ENCODE data around the gene SLC9C2.
"Not testable (repeated sequence)": the region's sequence is repeated elsewhere in the genome, so short reads cannot be mapped to it uniquely, and the experiment has no call there.

Gene SLC9C2

GRCh38 chr1:173603056-173603591 is at the start of gene SLC9C2:
TSS of gene SLC9C2 (minus strand) at chr1:173603072. CDS start at chr1:173601776, 1,296 bp downstream.
- no peak for DNase-seq (ENCODE audit: low read depth in 2 of 2)

- no peak for DNase-seq (ENCODE audit: low read depth in 2 of 2)
Measured at GRCh38 chr1:173648880-173649605, 46.2 kb upstream of the SLC9C2 start.

DNA sequence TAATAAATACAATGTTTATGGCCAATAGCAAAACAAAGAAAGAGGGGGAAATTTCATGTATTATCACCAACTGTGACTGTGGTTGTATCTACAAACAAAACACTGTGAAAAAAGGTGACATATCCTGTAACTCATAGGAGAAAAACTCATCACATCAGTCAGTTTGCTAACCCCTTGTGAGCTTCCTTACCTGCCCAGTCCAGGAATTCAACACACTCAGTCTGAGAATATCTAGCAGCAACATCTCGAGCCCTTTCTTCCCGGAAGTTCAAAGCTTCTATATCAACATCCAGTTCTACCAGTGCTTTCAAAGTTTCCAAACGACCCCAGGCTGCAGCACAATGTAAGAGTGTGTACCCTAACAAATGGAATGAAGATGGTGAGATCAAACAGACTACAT is 43.8 kb upstream of the SLC9C2 start:
- DNase-seq (ENCODE audit: low read depth in 2 of 2) = no peak

DNA sequence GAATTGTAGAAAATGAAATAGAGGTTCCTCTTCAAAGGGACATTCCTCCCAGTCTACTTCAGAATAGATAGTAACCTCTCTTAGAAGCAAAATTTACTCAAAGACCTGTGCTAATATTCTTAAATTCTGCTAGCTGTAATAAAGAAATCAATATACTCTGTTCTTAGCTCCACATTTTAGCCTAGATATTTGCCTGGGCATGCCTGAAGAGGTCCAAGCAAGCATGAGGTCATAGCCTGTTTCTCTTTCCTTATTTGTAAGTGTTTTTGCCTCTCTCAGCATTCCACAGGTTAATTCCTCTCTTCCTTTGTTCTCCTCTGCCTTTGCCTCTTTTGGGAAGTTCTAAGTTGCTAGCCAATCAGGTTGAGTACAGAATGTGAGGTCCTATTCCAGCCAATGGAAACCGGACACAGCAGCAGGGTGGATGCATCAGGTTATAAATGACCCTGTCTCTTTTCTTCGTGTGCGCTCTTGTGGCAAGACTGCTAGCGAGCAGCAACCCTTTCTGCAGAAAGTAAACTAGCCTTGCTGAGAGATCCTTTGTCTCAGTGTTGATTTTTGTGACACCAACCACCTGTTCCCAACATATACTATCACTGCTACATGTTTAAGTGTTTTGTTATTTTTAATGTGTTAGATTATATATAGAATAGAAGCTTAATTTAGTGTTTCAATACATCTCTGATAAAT is 39.7 kb upstream of the SLC9C2 start:
- DNase-seq (ENCODE audit: low read depth in 2 of 2) = not testable (repeated sequence)

DNA sequence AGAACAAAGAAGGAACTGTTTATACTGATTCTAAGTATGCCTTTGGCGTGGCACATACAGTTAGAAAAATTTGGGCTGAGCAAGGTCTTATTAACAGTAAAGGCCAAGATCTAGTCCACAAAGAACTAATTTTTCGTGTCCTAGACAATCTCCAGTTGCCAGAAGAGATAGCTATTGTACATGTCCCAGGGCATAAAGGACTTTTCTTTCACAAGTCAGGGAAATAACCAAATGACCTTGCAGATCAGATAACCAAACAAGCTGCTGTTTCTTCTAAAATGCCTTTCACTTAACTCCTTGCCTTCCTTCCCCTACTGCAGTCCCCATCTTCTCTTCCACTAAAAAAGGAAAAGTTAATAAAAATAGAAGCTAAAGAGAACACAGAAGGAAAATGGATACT is 36.2 kb upstream of the SLC9C2 start:
- DNase-seq (ENCODE audit: low read depth in 2 of 2) = no peak

- no peak for DNase-seq (ENCODE audit: low read depth in 2 of 2)
Measured at GRCh38 chr1:173638043-173639021, 35.5 kb upstream of the SLC9C2 start.

GRCh38 chr1:173637236-173638042 is 34.6 kb upstream of the SLC9C2 start:
- DNase-seq (ENCODE audit: low read depth in 2 of 2) = not testable (repeated sequence)

- no peak for DNase-seq (ENCODE audit: low read depth in 2 of 2)
Measured at GRCh38 chr1:173635116-173635515, 32.2 kb upstream of the SLC9C2 start, which contains the start of gene TEX50. TSS of gene TEX50 (plus strand) at chr1:173635338. CDS start at chr1:173635522, 184 bp downstream.

DNA sequence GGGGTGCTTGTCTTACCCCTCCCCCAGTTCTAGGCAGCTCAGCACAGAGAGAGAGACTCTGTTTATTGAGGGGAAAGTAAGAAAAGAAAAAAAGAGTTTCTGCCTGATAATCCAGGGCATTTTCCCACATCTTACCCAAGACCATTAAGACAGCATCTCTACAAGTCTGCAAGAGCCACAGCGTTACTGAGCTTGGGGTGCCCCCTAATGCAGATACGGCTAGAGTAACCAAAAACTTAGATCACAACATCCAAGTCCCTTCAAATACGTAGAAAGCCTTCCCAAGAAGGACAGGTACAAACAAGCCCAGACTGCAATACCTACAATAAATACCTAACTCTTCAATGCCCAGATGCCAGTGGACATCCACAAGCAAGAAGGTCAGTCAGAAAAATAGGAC is 26.0 kb upstream of the SLC9C2 start:
- DNase-seq (ENCODE audit: low read depth in 2 of 2) = no peak

DNA sequence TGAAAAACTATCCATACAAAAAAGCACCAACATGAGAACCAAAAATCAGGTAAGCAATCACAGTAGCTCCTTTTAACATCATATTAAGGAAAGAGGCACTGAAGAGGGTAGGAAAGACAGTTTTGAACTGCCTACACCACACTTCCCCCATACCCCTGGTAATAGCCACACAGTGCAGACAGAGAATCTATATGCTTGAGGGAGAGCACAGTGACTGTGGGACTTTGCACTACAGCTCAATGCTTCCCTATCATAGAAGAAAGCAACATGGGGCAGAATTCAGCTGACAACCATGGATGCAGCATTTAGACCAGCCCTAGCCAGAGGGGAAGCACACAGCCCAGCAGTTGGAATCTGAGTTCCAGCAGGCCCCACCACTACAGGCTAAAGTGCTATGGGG is 24.4 kb upstream of the SLC9C2 start:
- no peak for DNase-seq (ENCODE audit: low read depth in 2 of 2)

GRCh38 chr1:173616859-173617258 is 14.0 kb upstream of the SLC9C2 start:
- DNase-seq (ENCODE audit: low read depth in 2 of 2) = no peak

DNA sequence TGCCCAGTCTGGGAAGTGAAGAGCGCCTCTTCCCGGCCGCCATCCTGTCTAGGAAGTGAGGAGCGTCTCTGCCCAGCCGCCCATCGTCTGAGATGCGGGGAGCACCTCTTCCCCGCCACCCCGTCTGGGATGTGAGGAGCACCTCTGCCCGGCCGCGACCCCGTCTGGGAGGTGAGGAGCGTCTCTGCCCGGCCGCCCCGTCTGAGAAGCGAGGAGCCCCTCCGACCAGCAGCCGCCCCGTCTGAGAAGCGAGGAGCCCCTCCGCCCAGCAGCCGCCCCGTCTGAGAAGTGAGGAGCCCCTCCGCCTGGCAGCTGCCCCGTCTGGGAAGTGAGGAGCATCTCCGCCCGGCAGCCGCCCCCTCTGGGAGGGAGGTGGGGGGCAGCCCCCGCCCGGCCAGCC is 10.2 kb upstream of the SLC9C2 start:
- not testable (repeated sequence) for DNase-seq (ENCODE audit: low read depth in 2 of 2)

GRCh38 chr1:173608503-173609216 is 5.8 kb upstream of the SLC9C2 start:
- DNase-seq (ENCODE audit: low read depth in 2 of 2) = no peak

DNA sequence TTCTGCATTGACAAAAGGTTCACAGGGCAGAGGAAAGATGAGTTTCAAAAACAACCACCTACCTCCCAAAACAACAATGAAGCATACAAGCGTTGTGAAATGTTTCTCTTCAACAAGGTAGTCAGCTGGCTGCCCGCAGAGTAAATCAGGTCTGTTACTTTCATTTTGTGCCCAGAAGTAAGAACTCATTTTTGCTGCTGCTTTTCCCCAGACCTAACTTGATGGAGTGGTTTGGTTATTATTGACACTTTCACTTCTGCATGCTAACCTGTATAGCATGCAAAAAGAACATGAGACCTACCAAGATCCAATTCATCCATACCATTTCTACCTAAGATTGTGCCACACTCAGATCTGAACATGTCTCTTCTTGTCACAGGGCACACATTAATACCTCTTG is 1.3 kb downstream of the SLC9C2 start:
- DNase-seq (ENCODE audit: low read depth in 2 of 2) = no peak

DNA sequence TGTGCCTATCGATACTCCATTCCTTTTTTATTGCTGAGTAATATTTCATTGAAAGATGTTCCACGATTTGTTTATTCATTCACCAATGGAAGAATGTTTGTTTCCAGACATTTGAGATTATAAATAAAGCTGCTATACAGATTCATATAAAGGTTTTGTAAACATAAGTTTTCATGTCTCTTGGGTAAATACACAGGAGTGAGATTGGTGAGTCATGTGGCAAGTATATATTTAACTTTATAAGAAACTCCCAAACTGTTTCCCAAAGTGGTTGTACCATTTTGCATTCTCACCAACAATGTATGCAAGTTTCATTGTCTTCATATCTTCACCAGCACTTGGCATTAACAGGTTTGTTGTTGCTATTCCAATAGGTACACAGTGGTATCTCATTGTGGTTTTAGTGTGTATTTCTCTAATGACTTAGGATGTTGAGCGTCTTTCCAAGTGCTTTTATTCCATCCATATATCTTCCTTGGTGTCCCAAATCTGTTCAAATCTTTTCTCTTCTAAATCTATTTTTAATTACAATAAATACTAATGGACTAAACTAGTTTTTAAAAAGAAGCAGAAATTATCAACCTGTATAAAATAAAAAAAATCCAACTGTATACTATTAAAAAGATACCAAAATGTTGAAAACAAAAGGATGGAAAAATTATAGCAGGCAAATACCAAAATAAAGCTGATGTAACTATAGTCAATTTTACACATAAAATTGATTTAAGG is 6.6 kb downstream of the SLC9C2 start:
- DNase-seq (ENCODE audit: low read depth in 2 of 2) = no peak

- DNase-seq (ENCODE audit: low read depth in 2 of 2) = not testable (repeated sequence)
Measured at GRCh38 chr1:173591138-173591537, 11.7 kb downstream of the SLC9C2 start.

- DNase-seq (ENCODE audit: low read depth in 2 of 2) = no peak
Measured at GRCh38 chr1:173590557-173590956, 12.3 kb downstream of the SLC9C2 start.

DNA sequence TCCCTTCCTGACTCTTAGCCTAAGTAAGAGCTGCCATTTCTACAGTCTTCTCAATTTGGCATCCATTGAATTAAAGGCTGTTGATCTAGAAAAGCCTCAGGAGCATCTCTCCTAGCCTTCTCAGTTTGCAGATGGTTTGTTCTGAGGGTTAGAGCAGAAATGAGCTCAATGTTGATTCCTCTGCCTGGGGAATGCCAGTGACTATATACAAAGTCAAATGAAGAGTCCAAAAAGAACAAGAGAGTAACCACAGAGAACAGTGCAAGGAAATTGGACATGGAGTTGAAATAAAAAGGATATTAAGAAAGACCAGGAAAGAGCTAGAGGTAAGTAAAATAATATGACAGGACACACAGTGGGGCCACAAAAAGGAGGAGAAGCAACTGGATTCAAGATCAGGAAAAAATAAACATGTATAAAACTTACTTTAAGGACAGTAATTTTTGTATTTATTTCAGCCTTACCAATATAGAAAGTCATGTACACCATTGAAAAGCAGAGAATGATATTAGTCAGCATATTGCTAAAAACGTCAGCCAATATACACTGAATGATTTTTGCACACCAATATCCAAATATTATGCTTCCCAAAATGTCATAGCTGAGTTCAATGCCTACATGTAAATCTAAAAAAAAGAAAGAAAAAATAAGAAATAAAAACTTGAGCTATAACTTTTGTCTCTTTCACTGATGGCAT is 21.3 kb downstream of the SLC9C2 start:
- no peak for DNase-seq (ENCODE audit: low read depth in 2 of 2)

DNA sequence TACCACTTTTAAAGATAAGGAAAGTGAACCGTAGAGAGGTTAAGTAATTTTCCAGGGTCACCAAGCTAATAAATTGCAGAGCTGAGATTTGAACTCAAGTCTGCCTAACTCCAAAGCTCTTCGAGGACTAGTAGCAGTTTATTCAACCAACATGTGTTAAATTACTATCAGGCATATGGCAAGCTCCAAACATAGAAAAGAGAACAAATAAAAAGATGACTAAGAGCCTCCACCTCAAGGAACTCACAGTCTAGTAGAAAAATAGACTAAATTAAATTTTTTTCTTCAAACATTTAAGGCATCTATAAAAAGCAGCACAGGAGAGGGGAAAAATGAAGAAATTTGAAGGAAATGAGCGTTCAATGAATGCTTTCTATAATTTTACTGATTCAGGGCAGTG is 22.2 kb downstream of the SLC9C2 start:
- no peak for DNase-seq (ENCODE audit: low read depth in 2 of 2)

Measured in stimulated activated CD8-positive, alpha-beta memory T cell treated with anti-CD3 and anti-CD28 coated beads, Interleukin-2, amount 100 ng/mL, for 1 hour (primary cell).